SK-N-SH treated with all-trans-retinoic acid at 6 μM for 48 hours (cell line): ENCODE measurements around the gene MYO18A.

Experiments used
- ATAC-seq: fragments of 200-7000 bp; cut with Tn5 transposase; 3 replicates; pipeline ENCODE4 v1.9.1; 2020; ENCODE audit warnings: mild to moderate bottlenecking, moderate library complexity
- ARNTL ChIP-seq: fragments of 450-650 bp; formaldehyde crosslinking; IDR thresholded peaks from 2 replicates; pipeline ENCODE4 v1.5.0; 2020; ENCODE audit warnings: low read depth, mild to moderate bottlenecking, moderate library complexity, borderline replicate concordance
- BACH2 ChIP-seq: fragments of 250-450 bp; sonication (Bioruptor Pico); IDR thresholded peaks from 2 replicates; pipeline ENCODE4 v1.9.0; 2021; ENCODE audit warnings: mild to moderate bottlenecking, borderline replicate concordance
- CREB5 ChIP-seq: fragments of 250-450 bp; sonication (Bioruptor Pico); IDR thresholded peaks from 2 replicates; pipeline ENCODE4 v1.5.1; 2020; ENCODE audit warnings: low read depth, mild to moderate bottlenecking, moderate library complexity
- CSDC2 ChIP-seq: fragments of 250-450 bp; sonication (Bioruptor Pico); IDR thresholded peaks from 2 replicates; pipeline ENCODE4 v1.5.0; 2020; ENCODE audit warnings: mild to moderate bottlenecking, moderate library complexity
- CSRNP3 ChIP-seq: fragments of 250-450 bp; sonication (Bioruptor Pico); IDR thresholded peaks from 2 replicates; pipeline ENCODE4 v1.5.1; 2021; ENCODE audit warnings: mild to moderate bottlenecking, moderate library complexity
- GLIS3 ChIP-seq: fragments of 250-450 bp; sonication (Bioruptor Pico); IDR thresholded peaks from 2 replicates; pipeline ENCODE4 v1.5.0; 2020; ENCODE audit warnings: mild to moderate bottlenecking, moderate library complexity
- ISL1 ChIP-seq: fragments of 250-450 bp; sonication (Bioruptor Pico); IDR thresholded peaks from 2 replicates; pipeline ENCODE4 v2.1.2; 2022; ENCODE audit warnings: mild to moderate bottlenecking, moderate library complexity
- PATZ1 ChIP-seq: fragments of 250-450 bp; sonication (Bioruptor Pico); IDR thresholded peaks from 2 replicates; pipeline ENCODE4 v1.8.0; 2020; ENCODE audit warnings: mild to moderate bottlenecking, moderate library complexity, borderline replicate concordance
- PPARA ChIP-seq: fragments of 250-450 bp; sonication (Bioruptor Pico); IDR thresholded peaks from 2 replicates; pipeline ENCODE4 v1.5.0; 2020; ENCODE audit warnings: mild to moderate bottlenecking, borderline replicate concordance
- RARB ChIP-seq: fragments of 250-450 bp; sonication (Bioruptor Pico); IDR thresholded peaks from 2 replicates; pipeline ENCODE4 v1.8.0; 2021; ENCODE audit warnings: mild to moderate bottlenecking, moderate library complexity
- SNAI2 ChIP-seq: fragments of 250-450 bp; sonication (Bioruptor Pico); IDR thresholded peaks from 2 replicates; pipeline ENCODE4 v1.5.0; 2020; ENCODE audit warnings: mild to moderate bottlenecking, moderate library complexity
- TCF4 ChIP-seq: fragments of 250-450 bp; sonication (Bioruptor Pico); IDR thresholded peaks from 2 replicates; pipeline ENCODE4 v1.8.0; 2021; ENCODE audit warnings: mild to moderate bottlenecking, moderate library complexity, borderline replicate concordance
- TOX ChIP-seq: fragments of 250-450 bp; sonication (Bioruptor Pico); IDR thresholded peaks from 2 replicates; pipeline ENCODE4 v1.8.0; 2021; ENCODE audit warnings: mild to moderate bottlenecking, moderate library complexity, borderline replicate concordance
- TSHZ2 ChIP-seq: fragments of 250-450 bp; sonication (Bioruptor Pico); IDR thresholded peaks from 2 replicates; pipeline ENCODE4 v1.5.0; 2020; ENCODE audit warnings: mild to moderate bottlenecking, moderate library complexity
- ZFP3 ChIP-seq: fragments of 250-450 bp; sonication (Bioruptor Pico); IDR thresholded peaks from 2 replicates; pipeline ENCODE4 v1.5.0; 2020; ENCODE audit warnings: mild to moderate bottlenecking, moderate library complexity
- ZFP30 ChIP-seq: fragments of 450-650 bp; formaldehyde crosslinking; IDR thresholded peaks from 2 replicates; pipeline ENCODE4 v1.5.0; 2022; ENCODE audit warnings: mild to moderate bottlenecking, moderate library complexity
- ZNF565 ChIP-seq: fragments of 450-650 bp; formaldehyde crosslinking; conservative IDR thresholded peaks from 2 replicates; pipeline ENCODE4 v1.5.0; 2020; ENCODE audit warnings: low read depth, mild to moderate bottlenecking, moderate library complexity
- ZNF8 ChIP-seq: fragments of 450-650 bp; formaldehyde crosslinking; IDR thresholded peaks from 2 replicates; pipeline ENCODE4 v1.5.0; 2020; ENCODE audit warnings: mild to moderate bottlenecking, moderate library complexity

Gene MYO18A

GRCh38 chr17:29032013-29032856 is 148.0 kb downstream of the MYO18A start (continued):
- TF ChIP-seq TOX (CRISPR knock-in tag) (no peak), ARNTL (CRISPR knock-in tag) (no peak), PATZ1 (CRISPR knock-in tag) (no peak)

- ATAC-seq = no peak
Observed at GRCh38 chr17:29031488-29031887, 148.7 kb downstream of the MYO18A start.

GRCh38 chr17:29024316-29024952 is 155.8 kb downstream of the MYO18A start:
- TF ChIP-seq TSHZ2 (CRISPR knock-in tag) (no peak), RARB (CRISPR knock-in tag) (no peak), BACH2 (CRISPR knock-in tag) (no peak), GLIS3 (CRISPR knock-in tag) (no peak), PATZ1 (CRISPR knock-in tag) (no peak)
- ATAC-seq = no peak

More at GRCh38 chr17:29031488-29031887, 148.7 kb downstream of the MYO18A start:
- TF ChIP-seq ZFP3 (CRISPR knock-in tag) (no peak), TCF4 (CRISPR knock-in tag) (no peak), SNAI2 (no peak), PPARA (no peak), ZNF565 (CRISPR knock-in tag) (no peak), GLIS3 (CRISPR knock-in tag) (no peak), CSDC2 (CRISPR knock-in tag) (no peak), TSHZ2 (CRISPR knock-in tag) (no peak), CSRNP3 (CRISPR knock-in tag) (no peak), ZFP30 (CRISPR knock-in tag) (no peak), BACH2 (CRISPR knock-in tag) (no peak), ISL1 (CRISPR knock-in tag) (no peak), CREB5 (CRISPR knock-in tag) (no peak), RARB (CRISPR knock-in tag) (no peak), ZNF8 (no peak), ARNTL (CRISPR knock-in tag) (no peak)
